Transverse colon (tissue), 4 donors: ENCODE data around the gene ALPG. TPM values are rescaled to one million over a fixed set of nuclear protein-coding genes. Genes with fewer than 3 reads are reported as not detected.

Experiments used
- small RNA-seq, 4 donors: library from RNA; depleted of rRNA; stranded (forward); fragments of <200 nt; gene quantifications; one replicate each; pipeline ENCODE3, GENCODE V24; 2016
- total RNA-seq, 4 donors: library from RNA; depleted of rRNA; stranded (reverse); fragments of >200 nt; gene quantifications; one replicate each; pipeline ENCODE4 v1.1.0, GENCODE V29; 2016

ALPG gene
- total RNA-seq, 4 donors from 2014 or later, result not detected

Small RNA genes within 50 kb of the gene (small RNA-seq; reads per million reads assigned to genes)
- gene AC068134.4, result 0 reads per million in 4 donors

Other genes with a start within 250 kb of the ALPG start
- not detected for gene ALPP, start 28.1 kb upstream of the ALPG start, total RNA-seq
- 10 to 100 TPM in 3 of 4 donors, 1 to 10 TPM in 1; 4.2 to 50.9 (median 25.9) TPM for gene ALPI, start 49.3 kb downstream of the ALPG start, total RNA-seq
- not detected for gene ECEL1, start 81.0 kb downstream of the ALPG start, total RNA-seq
- not detected for gene PRSS56, start 113.5 kb downstream of the ALPG start, total RNA-seq
- gene CHRND, start 119.3 kb downstream of the ALPG start, total RNA-seq, result not detected
- gene CHRNG, start 132.8 kb downstream of the ALPG start, total RNA-seq, result not detected
- gene TIGD1, start 143.7 kb downstream of the ALPG start, total RNA-seq, result 10 to 100 TPM in 2 of 4 donors, 1 to 10 TPM in 2; 4.6 to 23.1 (median 11.9) TPM
- 1,000 to 10,000 TPM in 1 of 4 donors, 10 to 100 TPM in 3; 46.0 to 2,324 (median 55.7) TPM for gene EIF4E2, start 143.8 kb downstream of the ALPG start, total RNA-seq
- gene EFHD1, start 226.8 kb downstream of the ALPG start, total RNA-seq, result 1 to 10 TPM in 3 of 4 donors, not detected in 1; 1.6 to 6.1 (median 3.7) TPM